Neural progenitor cell (in vitro differentiated cells): ENCODE results near the gene P2RX1. TPM values are rescaled to one million over a fixed set of nuclear protein-coding genes. Genes with fewer than 3 reads are reported as not detected.

Source experiments
- DNase-seq: peaks from one replicate; pipeline ENCODE4 v3.0.0-alpha.2; 2016; ENCODE audit warnings: low spot score
- H2AFZ ChIP-seq: fragments of 200-600 bp; sonication (generic); replicated peaks from 2 replicates; pipeline ENCODE4 v1.6.1; 2016; ENCODE audit warnings: antibody characterized with exemption
- H3F3A ChIP-seq: fragments of 200-600 bp; sonication (generic); 2 replicates; pipeline ENCODE4 v1.6.1; 2016; ENCODE audit warnings: antibody characterized with exemption, low read depth
- H3K27ac ChIP-seq: fragments of 200-600 bp; sonication (generic); 2 replicates; pipeline ENCODE4 v1.5.1; 2016; ENCODE audit warnings: mild to moderate bottlenecking
- H3K27me3 ChIP-seq: fragments of 200-600 bp; sonication (generic); 2 replicates; pipeline ENCODE4 v1.6.1; 2016; ENCODE audit warnings: mild to moderate bottlenecking, moderate library complexity
- H3K36me3 ChIP-seq: fragments of 200-600 bp; sonication (generic); 2 replicates; pipeline ENCODE4 v1.5.1; 2016
- H3K4me1 ChIP-seq: fragments of 200-600 bp; sonication (generic); 2 replicates; pipeline ENCODE4 v1.6.1; 2016; ENCODE audit warnings: mixed run types
- H3K4me2 ChIP-seq: fragments of 200-600 bp; sonication (generic); 2 replicates; pipeline ENCODE4 v1.6.1; 2016
- H3K4me3 ChIP-seq: fragments of 200-600 bp; sonication (generic); 2 replicates; pipeline ENCODE4 v1.5.1; 2016
- H3K79me2 ChIP-seq: fragments of 200-600 bp; sonication (generic); 2 replicates; pipeline ENCODE4 v1.6.1; 2016; ENCODE audit warnings: low read depth
- H3K9ac ChIP-seq: fragments of 200-600 bp; sonication (generic); 2 replicates; pipeline ENCODE4 v1.6.1; 2016
- H3K9me3 ChIP-seq: fragments of 200-600 bp; sonication (generic); 2 replicates; pipeline ENCODE4 v1.5.1; 2016; ENCODE audit warnings: low read depth
- H4K20me1 ChIP-seq: fragments of 200-600 bp; sonication (generic); 2 replicates; pipeline ENCODE4 v1.6.1; 2016; ENCODE audit warnings: low read depth
- H3K27ac Mint-ChIP-seq: 3 replicates; pipeline ENCODE4 v1.8.0; 2021; ENCODE audit warnings: mixed read lengths
- H3K27me3 Mint-ChIP-seq: 2 replicates; pipeline ENCODE4 v1.8.0; 2022; ENCODE audit warnings: low read depth, mild to moderate bottlenecking, inconsistent platforms, moderate library complexity, mixed read lengths; ENCODE audit not compliant: insufficient read depth
- H3K36me3 Mint-ChIP-seq: 3 replicates; pipeline ENCODE4 v1.8.0; 2021; ENCODE audit warnings: mixed read lengths
- H3K4me1 Mint-ChIP-seq: 3 replicates; pipeline ENCODE4 v1.8.0; 2021; ENCODE audit warnings: mixed read lengths
- H3K4me3 Mint-ChIP-seq: 3 replicates; pipeline ENCODE4 v1.8.0; 2021; ENCODE audit warnings: mild to moderate bottlenecking, moderate library complexity, mixed read lengths
- H3K9me3 Mint-ChIP-seq: 3 replicates; pipeline ENCODE4 v1.8.0; 2020; ENCODE audit warnings: mixed read lengths
- CTCF ChIP-seq: fragments of 200-600 bp; sonication (generic); IDR thresholded peaks from 2 replicates; pipeline ENCODE4 v1.5.1; 2017; ENCODE audit warnings: antibody characterized with exemption, mild to moderate bottlenecking
- EZH2 ChIP-seq: fragments of 200-600 bp; sonication (generic); IDR thresholded peaks from 2 replicates; pipeline ENCODE4 v1.6.1; 2017; ENCODE audit warnings: antibody characterized with exemption, mild to moderate bottlenecking, moderate library complexity
- EZH2phosphoT487 ChIP-seq: fragments of 200-600 bp; sonication (generic); IDR thresholded peaks from 2 replicates; pipeline ENCODE4 v1.6.1; 2017; ENCODE audit warnings: antibody characterized with exemption
- total RNA-seq: library from RNA; depleted of rRNA; stranded (reverse); fragments of >200 nt; gene quantifications from 2 replicates; pipeline ENCODE4 v1.2.3, GENCODE V29; 2015; ENCODE audit warnings: low replicate concordance

The P2RX1 gene
- total RNA-seq, 1 donor from 2014 or later, result not detected

DNA sequence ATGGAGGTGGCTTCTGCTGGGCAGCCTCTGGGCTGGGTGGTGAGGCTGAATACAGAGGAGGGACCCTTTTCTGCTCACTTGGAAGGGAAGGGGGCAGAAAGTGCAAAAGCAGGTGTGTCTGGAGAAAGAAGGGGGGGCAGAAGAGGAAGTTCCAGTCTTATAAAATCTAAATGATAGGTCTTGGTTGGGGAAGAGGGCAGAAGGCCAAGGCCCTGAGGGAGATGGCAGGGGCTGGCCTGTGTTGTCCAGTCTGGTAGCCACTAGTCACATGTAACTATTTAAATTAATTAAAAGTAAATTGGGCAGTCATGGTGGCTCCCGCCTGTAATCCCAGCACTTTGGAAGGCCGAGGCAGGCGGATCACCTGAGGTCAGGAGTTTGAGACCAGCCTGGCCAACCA, 20.9 kb downstream of the P2RX1 start:
- Mint-ChIP-seq H3K9me3 (no peaks in the 10 kb centered on the region), H3K4me3 (no peak overlapping the region), H3K36me3 (no peaks in the 10 kb centered on the region), H3K27me3 (peaks cover 9% of the 10 kb centered on the region), H3K27ac (no peak overlapping the region), H3K4me1 (peaks cover 36% of the 10 kb centered on the region)
- Histone ChIP-seq H3K9ac (no peak overlapping the region), H3K27ac (no peak overlapping the region), H3K4me2 (no peak overlapping the region), H3K27me3 (peaks cover 14% of the 10 kb centered on the region), H3K4me1 (peaks cover 13% of the 10 kb centered on the region), H3K4me3 (no peak overlapping the region), H3F3A (peaks cover 9% of the 10 kb centered on the region), H4K20me1 (peaks cover 20% of the 10 kb centered on the region), H3K9me3 (no peaks in the 10 kb centered on the region), H3K36me3 (no peaks in the 10 kb centered on the region), H2AFZ (no peak overlapping the region), H3K79me2 (no peaks in the 10 kb centered on the region)
- no peak for TF ChIP-seq EZH2phosphoT487
- no peak for TF ChIP-seq EZH2
- no peak for TF ChIP-seq CTCF
- no peak for DNase-seq

GRCh38 chr17:3894911-3895343, 21.3 kb downstream of the P2RX1 start:
- H3K27ac Mint-ChIP-seq, result peak overlapping the region; percentile 44
- Histone ChIP-seq H2AFZ (no peak overlapping the region), H3F3A (peaks cover 9% of the 10 kb centered on the region), H3K4me1 (peaks cover 13% of the 10 kb centered on the region), H3K4me3 (no peak overlapping the region), H3K9me3 (no peaks in the 10 kb centered on the region), H3K79me2 (no peaks in the 10 kb centered on the region), H3K27ac (no peak overlapping the region), H3K4me2 (no peak overlapping the region), H3K27me3 (peaks cover 14% of the 10 kb centered on the region), H3K9ac (no peak overlapping the region), H3K36me3 (no peaks in the 10 kb centered on the region), H4K20me1 (peaks cover 20% of the 10 kb centered on the region)
- no peaks in the 10 kb centered on the region for H3K36me3 Mint-ChIP-seq
- H3K4me3 Mint-ChIP-seq, result no peak overlapping the region
- peaks cover 38% of the 10 kb centered on the region for H3K4me1 Mint-ChIP-seq
- no peaks in the 10 kb centered on the region for H3K9me3 Mint-ChIP-seq
- no peak for DNase-seq
- no peak for TF ChIP-seq EZH2phosphoT487
- no peak for TF ChIP-seq CTCF
- TF ChIP-seq EZH2, result no peak
- peaks cover 11% of the 10 kb centered on the region for H3K27me3 Mint-ChIP-seq

DNA sequence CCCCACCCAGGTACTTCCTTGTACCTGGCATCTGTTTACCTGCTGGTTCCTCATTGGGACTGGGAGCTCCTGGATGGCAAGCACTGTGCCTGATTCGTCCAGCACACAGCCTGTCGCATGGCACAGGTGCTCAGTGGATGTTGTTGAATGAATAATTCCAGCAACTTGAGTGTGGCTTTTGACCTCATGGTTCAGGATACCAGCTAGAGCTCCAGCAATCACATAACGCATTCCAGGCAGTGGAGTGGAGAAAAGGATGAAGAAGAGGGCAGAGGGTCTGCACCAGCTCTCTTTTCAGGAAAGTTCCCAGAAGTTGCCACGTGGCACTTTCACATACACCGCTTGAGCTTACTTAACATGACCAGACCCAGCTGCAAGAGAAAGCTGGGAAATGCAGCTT, 22.1 kb downstream of the P2RX1 start:
- Histone ChIP-seq H3K4me2 (no peak overlapping the region), H3K4me1 (peaks cover 13% of the 10 kb centered on the region)
- peak overlapping the region; percentile 59 for H3K27ac Mint-ChIP-seq

More for the DNA sequence above, 22.1 kb downstream of the P2RX1 start:
- H3K9me3 Mint-ChIP-seq, result no peaks in the 10 kb centered on the region
- Histone ChIP-seq H3K9ac (no peak overlapping the region), H3K4me3 (no peak overlapping the region), H3K27me3 (peaks cover 14% of the 10 kb centered on the region), H4K20me1 (peaks cover 20% of the 10 kb centered on the region), H3K27ac (no peak overlapping the region), H3K79me2 (no peaks in the 10 kb centered on the region), H2AFZ (no peak overlapping the region), H3K36me3 (no peaks in the 10 kb centered on the region), H3K9me3 (no peaks in the 10 kb centered on the region), H3F3A (peaks cover 9% of the 10 kb centered on the region)
- H3K4me1 Mint-ChIP-seq, result peaks cover 38% of the 10 kb centered on the region
- DNase-seq, result no peak
- TF ChIP-seq CTCF, result no peak
- no peak for TF ChIP-seq EZH2
- TF ChIP-seq EZH2phosphoT487, result no peak
- peak overlapping the region; percentile 87 for H3K4me3 Mint-ChIP-seq
- no peaks in the 10 kb centered on the region for H3K36me3 Mint-ChIP-seq
- peaks cover 11% of the 10 kb centered on the region for H3K27me3 Mint-ChIP-seq
